H9 (cell line): ENCODE measurements around the gene ARFGEF2. TPM values are rescaled to one million over a fixed set of nuclear protein-coding genes. Genes with fewer than 3 reads are reported as not detected.

Source experiments
- DNase-seq: peaks from one replicate; pipeline ENCODE4 v3.0.0-alpha.2; 2017
- H2AFZ ChIP-seq: one replicate; pipeline ENCODE4 v1.6.1; 2013; ENCODE audit warnings: mild to moderate bottlenecking, low read length, control low read depth, moderate library complexity
- H2AK5ac ChIP-seq: 2 replicates; pipeline ENCODE4 v1.6.1; 2013; ENCODE audit warnings: low read length, control low read depth, mixed read lengths; ENCODE audit not compliant: insufficient read length
- H2BK120ac ChIP-seq: one replicate; pipeline ENCODE4 v1.6.1; 2013; ENCODE audit warnings: low read depth, mild to moderate bottlenecking, low read length, control low read depth, inconsistent platforms; ENCODE audit not compliant: poor library complexity, severe bottlenecking
- H2BK12ac ChIP-seq: 2 replicates; pipeline ENCODE4 v1.6.1; 2013; ENCODE audit warnings: low read length, control low read depth, mixed read lengths, low read depth; ENCODE audit not compliant: insufficient read length
- H2BK15ac ChIP-seq: 2 replicates; pipeline ENCODE4 v1.6.1; 2013; ENCODE audit warnings: low read depth, low read length, control low read depth
- H2BK20ac ChIP-seq: one replicate; pipeline ENCODE4 v1.6.1; 2013; ENCODE audit warnings: low read depth, mild to moderate bottlenecking, low read length, control low read depth, inconsistent platforms; ENCODE audit not compliant: poor library complexity, severe bottlenecking
- H2BK5ac ChIP-seq: 2 replicates; pipeline ENCODE4 v1.6.1; 2013; ENCODE audit warnings: low read length, control low read depth, mixed read lengths; ENCODE audit not compliant: insufficient read length
- H3K14ac ChIP-seq: 2 replicates; pipeline ENCODE4 v1.6.1; 2013; ENCODE audit warnings: low read length, control low read depth; ENCODE audit not compliant: insufficient read depth
- H3K18ac ChIP-seq: 2 replicates; pipeline ENCODE4 v1.6.1; 2013; ENCODE audit warnings: low read depth, mild to moderate bottlenecking, mixed read lengths, low read length, control low read depth; ENCODE audit not compliant: insufficient read length
- H3K23ac ChIP-seq: 2 replicates; pipeline ENCODE4 v1.6.1; 2013; ENCODE audit warnings: low read length, control low read depth, mixed read lengths, low read depth; ENCODE audit not compliant: insufficient read length
- H3K23me2 ChIP-seq: 2 replicates; pipeline ENCODE4 v1.6.1; 2013; ENCODE audit warnings: low read depth, mild to moderate bottlenecking, mixed read lengths, low read length, control low read depth; ENCODE audit not compliant: insufficient read length, poor library complexity, severe bottlenecking
- H3K27ac ChIP-seq: 2 replicates; pipeline ENCODE4 v1.5.1; 2013; ENCODE audit warnings: low read length, control low read depth, mixed read lengths, low read depth; ENCODE audit not compliant: insufficient read length
- H3K27me3 ChIP-seq: 2 replicates; pipeline ENCODE4 v1.6.1; 2013; ENCODE audit warnings: low read length, control low read depth, inconsistent platforms; ENCODE audit not compliant: insufficient read depth
- H3K4ac ChIP-seq: 2 replicates; pipeline ENCODE4 v1.6.1; 2013; ENCODE audit warnings: low read depth, mild to moderate bottlenecking, control low read depth, inconsistent platforms, low read length, moderate library complexity
- H3K4me1 ChIP-seq: 2 replicates; pipeline ENCODE4 v1.6.1; 2013; ENCODE audit warnings: low read length, control low read depth, inconsistent platforms; ENCODE audit not compliant: insufficient read depth
- H3K4me2 ChIP-seq: 2 replicates; pipeline ENCODE4 v1.6.1; 2013; ENCODE audit warnings: low read length, control low read depth, mixed read lengths; ENCODE audit not compliant: insufficient read length, insufficient read depth
- H3K56ac ChIP-seq: 2 replicates; pipeline ENCODE4 v1.6.1; 2013; ENCODE audit warnings: low read depth, mild to moderate bottlenecking, mixed read lengths, low read length, control low read depth; ENCODE audit not compliant: insufficient read length
- H3K79me1 ChIP-seq: 2 replicates; pipeline ENCODE4 v1.6.1; 2013; ENCODE audit warnings: low read depth, mild to moderate bottlenecking, moderate library complexity, low read length, control low read depth, inconsistent platforms; ENCODE audit not compliant: insufficient read depth, poor library complexity, severe bottlenecking
- H3K79me2 ChIP-seq: 2 replicates; pipeline ENCODE4 v1.6.1; 2013; ENCODE audit warnings: low read length, control low read depth, inconsistent platforms; ENCODE audit not compliant: insufficient read depth
- H3K9ac ChIP-seq: 2 replicates; pipeline ENCODE4 v1.6.1; 2013; ENCODE audit warnings: low read length, control low read depth, mixed read lengths; ENCODE audit not compliant: insufficient read length; ENCODE audit errors: extremely low read depth
- H3K9me3 ChIP-seq: one replicate; pipeline ENCODE4 v1.6.1; 2013; ENCODE audit warnings: low read depth, low read length, inconsistent platforms; ENCODE audit not compliant: control insufficient read depth
- H3T11ph ChIP-seq: one replicate; pipeline ENCODE4 v1.6.1; 2013; ENCODE audit warnings: mild to moderate bottlenecking, low read length, control low read depth, inconsistent platforms
- H4K20me1 ChIP-seq: one replicate; pipeline ENCODE4 v1.6.1; 2013; ENCODE audit not compliant: control insufficient read depth, insufficient read length, insufficient read depth
- H4K5ac ChIP-seq: 2 replicates; pipeline ENCODE4 v1.6.1; 2013; ENCODE audit warnings: low read depth, mild to moderate bottlenecking, mixed read lengths, low read length, control low read depth; ENCODE audit not compliant: insufficient read length
- H4K8ac ChIP-seq: replicated peaks from 2 replicates; pipeline ENCODE4 v1.6.1; 2013; ENCODE audit warnings: low read length, control low read depth, mixed read lengths, low read depth; ENCODE audit not compliant: insufficient read length
- H4K91ac ChIP-seq: 2 replicates; pipeline ENCODE4 v1.6.1; 2013; ENCODE audit warnings: low read depth, mild to moderate bottlenecking, moderate library complexity, mixed read lengths, low read length, control low read depth; ENCODE audit not compliant: insufficient read length
- H3K27ac Mint-ChIP-seq, 3 experiments: 2 replicates in 2 of 3; 3 replicates in 1 of 3; pipeline ENCODE4 v1.8.0; 2020 to 2021; ENCODE audit warnings: mixed read lengths in 3 of 3, mild to moderate bottlenecking in 1 of 3, moderate library complexity in 1 of 3
- H3K27me3 Mint-ChIP-seq: 2 replicates; pipeline ENCODE4 v1.8.0; 2021; ENCODE audit warnings: low read depth, mild to moderate bottlenecking, moderate library complexity, mixed read lengths
- H3K36me3 Mint-ChIP-seq, 3 experiments: 2 replicates in 2 of 3; 3 replicates in 1 of 3; pipeline ENCODE4 v1.8.0; 2020 to 2021; ENCODE audit warnings: low read depth in 3 of 3, mixed read lengths in 3 of 3; ENCODE audit not compliant: insufficient read depth in 1 of 3
- H3K4me1 Mint-ChIP-seq, 2 experiments: 2 replicates each; pipeline ENCODE4 v1.8.0; 2020; ENCODE audit warnings: mixed read lengths in 2 of 2
- H3K4me3 Mint-ChIP-seq, 2 experiments: 2 replicates in 1 of 2; 3 replicates in 1 of 2; pipeline ENCODE4 v1.8.0; 2020 to 2021; ENCODE audit warnings: mild to moderate bottlenecking in 2 of 2, mixed read lengths in 2 of 2, moderate library complexity in 1 of 2
- H3K9me3 Mint-ChIP-seq, 2 experiments: 2 replicates in 1 of 2; 3 replicates in 1 of 2; pipeline ENCODE4 v1.8.0; 2020; ENCODE audit warnings: mild to moderate bottlenecking in 2 of 2, mixed read lengths in 2 of 2, moderate library complexity in 1 of 2
- total RNA-seq: library from RNA; stranded (reverse); gene quantifications from 2 replicates; pipeline ENCODE4 v1.2.1, GENCODE V29; 2021
- TF ChIP-seq, protein P1 (sequence below): fragments of 200-600 bp; sonication (generic); conservative IDR thresholded peaks from 3 replicates; pipeline ENCODE4 v1.8.0; 2021; ENCODE audit warnings: antibody characterized with exemption, mild to moderate bottlenecking

ARFGEF2 gene
- total RNA-seq, 1 experiment from 2014 or later: 16.6 TPM

DNA sequence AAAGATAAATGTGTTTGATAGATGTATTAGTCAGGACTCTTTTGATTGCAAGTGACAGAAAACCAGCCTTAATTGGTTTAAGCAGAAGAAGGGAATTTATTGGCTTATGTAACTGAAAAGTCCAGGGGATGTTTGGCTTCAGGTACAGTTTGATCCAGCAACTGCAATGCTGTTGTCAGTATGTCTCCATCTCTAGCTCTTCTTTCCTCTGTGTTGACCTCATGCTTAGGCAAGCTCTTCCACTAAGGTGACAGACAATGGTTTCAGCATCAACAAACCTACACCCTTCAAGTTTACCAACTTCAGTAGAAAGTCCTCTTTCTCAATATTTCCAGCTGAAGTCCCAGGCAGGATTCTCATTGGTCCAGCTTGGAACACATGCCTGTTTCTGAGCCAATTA is 28.1 kb upstream of the ARFGEF2 start:
- no peak overlapping the region for H3K56ac ChIP-seq
- H2BK5ac ChIP-seq: no peak overlapping the region
- no peak overlapping the region for H3K4me3 Mint-ChIP-seq
- H3K27ac Mint-ChIP-seq: no peak overlapping the region
- H3K27me3 ChIP-seq: no peaks in the 10 kb centered on the region
- DNase-seq: no peak
- H3K4ac ChIP-seq: no peak overlapping the region
- H3K9ac ChIP-seq: no peak overlapping the region
- no peak overlapping the region for H3K4me2 ChIP-seq
- no peaks in the 10 kb centered on the region for H3K23me2 ChIP-seq
- H2AK5ac ChIP-seq: no peak overlapping the region
- no peak overlapping the region for H3T11ph ChIP-seq
- H3K27ac ChIP-seq: no peak overlapping the region
- H2BK12ac ChIP-seq: no peak overlapping the region
- peaks cover 0 to 6% of the 10 kb centered on the region in 2 experiments; a peak in 1 of 4 replicates for H3K4me1 Mint-ChIP-seq
- H3K9me3 Mint-ChIP-seq: no peaks in the 10 kb centered on the region; a peak in 1 of 5 replicates
- no peaks in the 10 kb centered on the region for H3K9me3 ChIP-seq
- H3K23ac ChIP-seq: no peak overlapping the region
- H4K5ac ChIP-seq: no peak overlapping the region
- no peak overlapping the region for H4K91ac ChIP-seq
- H3K27me3 Mint-ChIP-seq: peaks cover 31% of the 10 kb centered on the region
- TF ChIP-seq, protein P1, sequence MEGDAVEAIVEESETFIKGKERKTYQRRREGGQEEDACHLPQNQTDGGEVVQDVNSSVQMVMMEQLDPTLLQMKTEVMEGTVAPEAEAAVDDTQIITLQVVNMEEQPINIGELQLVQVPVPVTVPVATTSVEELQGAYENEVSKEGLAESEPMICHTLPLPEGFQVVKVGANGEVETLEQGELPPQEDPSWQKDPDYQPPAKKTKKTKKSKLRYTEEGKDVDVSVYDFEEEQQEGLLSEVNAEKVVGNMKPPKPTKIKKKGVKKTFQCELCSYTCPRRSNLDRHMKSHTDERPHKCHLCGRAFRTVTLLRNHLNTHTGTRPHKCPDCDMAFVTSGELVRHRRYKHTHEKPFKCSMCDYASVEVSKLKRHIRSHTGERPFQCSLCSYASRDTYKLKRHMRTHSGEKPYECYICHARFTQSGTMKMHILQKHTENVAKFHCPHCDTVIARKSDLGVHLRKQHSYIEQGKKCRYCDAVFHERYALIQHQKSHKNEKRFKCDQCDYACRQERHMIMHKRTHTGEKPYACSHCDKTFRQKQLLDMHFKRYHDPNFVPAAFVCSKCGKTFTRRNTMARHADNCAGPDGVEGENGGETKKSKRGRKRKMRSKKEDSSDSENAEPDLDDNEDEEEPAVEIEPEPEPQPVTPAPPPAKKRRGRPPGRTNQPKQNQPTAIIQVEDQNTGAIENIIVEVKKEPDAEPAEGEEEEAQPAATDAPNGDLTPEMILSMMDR: no peak
- H3K14ac ChIP-seq: no peak overlapping the region
- no peaks in the 10 kb centered on the region for H3K79me1 ChIP-seq
- no peak overlapping the region for H4K8ac ChIP-seq
- no peaks in the 10 kb centered on the region for H3K79me2 ChIP-seq
- no peak overlapping the region for H2BK20ac ChIP-seq
- H2BK15ac ChIP-seq: no peak overlapping the region
- H3K36me3 Mint-ChIP-seq: no peaks in the 10 kb centered on the region
- H2BK120ac ChIP-seq: no peak overlapping the region
- no peak overlapping the region for H3K18ac ChIP-seq
- H3K4me1 ChIP-seq: no peaks in the 10 kb centered on the region
- H2AFZ ChIP-seq: no peak overlapping the region
- no peaks in the 10 kb centered on the region for H4K20me1 ChIP-seq
